T-cell (primary cell): ENCODE results near the gene SCMH1. TPM values are rescaled to one million over a fixed set of nuclear protein-coding genes. Genes with fewer than 3 reads are reported as not detected.
"Not testable (repeated sequence)": the region's sequence is repeated elsewhere in the genome, so short reads cannot be mapped to it uniquely, and the experiment has no call there.

Experiments used
- ATAC-seq, 4 experiments: fragments of 200-7000 bp in 3 of 4; fragments of 150-1000 bp in 1 of 4; cut with Tn5 transposase; replicated peaks in 1 of 4; 1 replicate in 3 of 4; 2 replicates in 1 of 4; pipeline ENCODE4 v1.10.0; 2021; ENCODE audit warnings: moderate library complexity in 3 of 4, mild to moderate bottlenecking in 2 of 4, moderate number of reproducible peaks in 1 of 4
- CTCF ChIA-PET, 2 donors: fragments of 300-600 bp; sonication (Branson Sonifier 250); formaldehyde crosslinking; loops; one replicate each; lab custom pipeline; 2022; ENCODE audit warnings: antibody characterized with exemption in 2 of 2; lab: Charles Lee
- POLR2A ChIA-PET, 2 donors: fragments of 300-600 bp; sonication (Branson Sonifier 250); formaldehyde crosslinking; loops; one replicate each; lab custom pipeline; 2022; ENCODE audit warnings: antibody characterized with exemption in 2 of 2; lab: Charles Lee
- DNase-seq, 35 experiments: peaks; one replicate each; pipeline versions ENCODE4 v3.0.0 to v3.0.0-alpha.2; 2013 to 2023
- H3K27ac ChIP-seq: one replicate; pipeline ENCODE4 v1.5.1; 2013; ENCODE audit warnings: low read length
- H3K27me3 ChIP-seq, 2 experiments: replicated peaks in 1 of 2; 1 replicate in 1 of 2; 2 replicates in 1 of 2; pipeline versions ENCODE4 v1.6.1 to v1.7.0; 2013; ENCODE audit warnings: low read length in 1 of 2, mixed read lengths in 1 of 2; ENCODE audit not compliant: control insufficient read depth in 2 of 2, insufficient read depth in 2 of 2; ENCODE audit errors: extremely low read depth in 1 of 2
- H3K36me3 ChIP-seq, 2 donors: 1 replicate in 1 of 2; 2 replicates in 1 of 2; pipeline versions ENCODE4 v1.6.1 to v1.7.0; 2013; ENCODE audit warnings: low read length in 1 of 2; ENCODE audit not compliant: control insufficient read depth in 2 of 2, insufficient read depth in 1 of 2; ENCODE audit errors: extremely low read depth in 1 of 2
- H3K4me1 ChIP-seq, 2 experiments: 1 replicate in 1 of 2; 2 replicates in 1 of 2; pipeline versions ENCODE4 v1.6.1 to v1.7.0; 2013; ENCODE audit warnings: low read length in 2 of 2, mixed read lengths in 1 of 2; ENCODE audit not compliant: insufficient read depth in 2 of 2, control insufficient read depth in 1 of 2; ENCODE audit errors: extremely low read depth in 1 of 2
- H3K4me3 ChIP-seq, 2 donors: 1 replicate in 1 of 2; 2 replicates in 1 of 2; pipeline versions ENCODE4 v1.5.1 to v1.7.0; 2013; ENCODE audit warnings: mild to moderate bottlenecking in 2 of 2, low read length in 1 of 2, moderate library complexity in 1 of 2; ENCODE audit not compliant: control insufficient read depth in 1 of 2; ENCODE audit errors: extremely low read depth in 1 of 2
- H3K9me3 ChIP-seq: 2 replicates; pipeline ENCODE4 v1.7.0; 2013
- H3K27ac Mint-ChIP-seq, 2 donors: one replicate each; pipeline ENCODE4 v1.8.0; 2020 to 2021; ENCODE audit warnings: mild to moderate bottlenecking in 2 of 2, mixed read lengths in 2 of 2
- H3K27me3 Mint-ChIP-seq, 2 donors: one replicate each; pipeline ENCODE4 v1.8.0; 2021 to 2022; ENCODE audit warnings: mixed read lengths in 2 of 2
- H3K36me3 Mint-ChIP-seq: one replicate; pipeline ENCODE4 v1.8.0; 2021; ENCODE audit warnings: mixed read lengths
- H3K4me1 Mint-ChIP-seq, 3 donors: one replicate each; pipeline ENCODE4 v1.8.0; 2020 to 2022; ENCODE audit warnings: mixed read lengths in 3 of 3, mild to moderate bottlenecking in 1 of 3
- H3K4me3 Mint-ChIP-seq, 3 donors: one replicate each; pipeline ENCODE4 v1.8.0; 2020 to 2022; ENCODE audit warnings: mild to moderate bottlenecking in 3 of 3, mixed read lengths in 3 of 3, moderate library complexity in 3 of 3
- H3K9me3 Mint-ChIP-seq, 3 donors: one replicate each; pipeline ENCODE4 v1.8.0; 2020 to 2022; ENCODE audit warnings: mixed read lengths in 3 of 3
- WGBS: methylation state at CpG from one replicate; pipeline ENCODE4 v1.1.5; 2013; ENCODE audit warnings: missing lambda C conversion rate; ENCODE audit not compliant: insufficient coverage; 5-methylcytosine and 5-hydroxymethylcytosine counted together
- total RNA-seq, 35 experiments: library from RNA in 6 of 35; stranded (reverse) in 6 of 35; fragments of 120-200 nt in 1 of 35; gene quantifications; one replicate each; pipeline versions ENCODE4 v1.2.1 to v1.2.4 and lab custom pipeline; 2013 to 2026

The SCMH1 gene
- total RNA-seq, 5 donors from 2014 or later (not counting 1 experiment from before 2014, with no cell fraction given): 14.8 to 24.2 (median 19.6) TPM

- CTCF ChIA-PET: no interaction called here
- no peaks in the 10 kb centered on the region for H3K27me3 ChIP-seq
- H3K36me3 Mint-ChIP-seq: no peaks in the 10 kb centered on the region
- H3K4me1 Mint-ChIP-seq: peaks cover 6 to 22% (median 18%) of the 10 kb centered on the region in 3 donors
- WGBS: 100% methylated on average over 1 of the region's 2 CpGs
- H3K4me1 ChIP-seq: peaks cover 0 to 5% of the 10 kb centered on the region in 2 experiments
- H3K9me3 ChIP-seq: no peaks in the 10 kb centered on the region
- no peak overlapping the region for H3K4me3 ChIP-seq
- no peaks in the 10 kb centered on the region for H3K36me3 ChIP-seq
- no peak for DNase-seq
- no peak for ATAC-seq
- no peak overlapping the region for H3K4me3 Mint-ChIP-seq
- no peak overlapping the region for H3K27ac ChIP-seq
- H3K9me3 Mint-ChIP-seq: no peaks in the 10 kb centered on the region
- H3K27ac Mint-ChIP-seq: no peak overlapping the region
- POLR2A ChIA-PET: interaction anchor here in 1 of 2 donors (0.5 kb wide), 1 partner anchor 123 kb away, joined by 6 read pairs; no protein-coding TSS in a partner anchor
- no peaks in the 10 kb centered on the region for H3K27me3 Mint-ChIP-seq
Observed at GRCh38 chr1:41236781-41237180, 5.3 kb downstream of the SCMH1 start.

DNA sequence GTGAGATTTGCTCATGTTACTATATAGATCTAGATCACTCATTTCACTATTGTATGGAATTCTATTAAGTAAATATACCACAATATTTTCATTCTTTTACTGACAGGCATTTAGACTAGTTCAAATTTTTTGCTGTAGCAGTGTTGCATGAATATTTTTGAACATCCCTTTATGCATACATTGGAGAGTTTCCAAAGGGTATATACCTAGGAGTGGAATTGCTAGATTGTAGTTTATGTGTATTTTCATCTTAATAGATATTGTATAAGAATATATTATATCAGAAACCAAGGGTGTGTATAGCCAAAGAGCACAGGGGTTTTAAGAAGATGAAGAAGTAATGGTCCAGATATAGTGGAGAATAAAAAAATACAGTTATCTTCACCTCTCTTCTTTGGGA, 6.2 kb downstream of the SCMH1 start:
- Histone ChIP-seq H3K4me3 (no peak overlapping the region), H3K9me3 (no peaks in the 10 kb centered on the region), H3K27ac (no peak overlapping the region), H3K4me1 (peaks cover 0 to under 1% of the 10 kb centered on the region in 2 experiments), H3K27me3 (no peaks in the 10 kb centered on the region), H3K36me3 (no peaks in the 10 kb centered on the region)
- ATAC-seq: no peak
- H3K27ac Mint-ChIP-seq: no peak overlapping the region
- no peaks in the 10 kb centered on the region for H3K27me3 Mint-ChIP-seq
- no peaks in the 10 kb centered on the region for H3K9me3 Mint-ChIP-seq
- ChIA-PET POLR2A (no interaction called here), CTCF (no interaction called here)
- no peak overlapping the region for H3K4me3 Mint-ChIP-seq
- H3K4me1 Mint-ChIP-seq: peaks cover 6 to 19% (median 15%) of the 10 kb centered on the region in 3 donors
- H3K36me3 Mint-ChIP-seq: no peaks in the 10 kb centered on the region
- DNase-seq: no peak

DNA sequence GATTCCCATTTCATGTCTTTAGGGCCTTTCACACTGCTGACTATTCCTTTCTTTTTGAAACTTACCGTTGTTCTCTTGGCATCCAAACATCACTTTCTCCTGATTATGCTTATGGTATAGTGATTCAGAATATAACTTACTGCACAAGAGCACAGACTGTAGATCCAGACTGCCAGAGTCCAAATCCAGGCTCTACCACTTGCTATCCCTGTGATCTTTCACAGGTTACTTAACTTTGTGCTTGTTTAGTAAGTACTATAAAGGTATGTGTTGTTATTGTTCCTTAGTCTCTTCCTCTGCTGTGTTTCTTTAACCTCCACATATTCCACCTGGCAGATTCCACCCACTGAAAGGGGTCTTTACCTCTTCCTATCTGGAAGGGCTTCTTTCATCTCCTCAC, 8.4 kb downstream of the SCMH1 start:
- H3K4me3 ChIP-seq: no peak overlapping the region
- H3K4me1 ChIP-seq: no peaks in the 10 kb centered on the region
- ATAC-seq (no peak), DNase-seq (no peak)
- Mint-ChIP-seq H3K36me3 (peaks cover 7% of the 10 kb centered on the region), H3K4me3 (no peak overlapping the region), H3K27ac (no peak overlapping the region), H3K27me3 (no peaks in the 10 kb centered on the region), H3K9me3 (no peaks in the 10 kb centered on the region), H3K4me1 (peaks cover 4 to 11% (median 6%) of the 10 kb centered on the region in 3 donors)
- no peaks in the 10 kb centered on the region for H3K9me3 ChIP-seq
- WGBS: no CpG with 5 or more reads among the region's 1 CpG
- ChIA-PET POLR2A (interaction anchor here in 1 of 2 donors (0.6 kb wide), 1 partner anchor 253 kb away, joined by 3 read pairs; no protein-coding TSS in a partner anchor), CTCF (interaction anchor here in 1 of 2 donors (0.6 kb wide), 1 partner anchor 82 kb away, joined by 4 read pairs; no protein-coding TSS in a partner anchor)
- H3K36me3 ChIP-seq: no peaks in the 10 kb centered on the region
- no peaks in the 10 kb centered on the region for H3K27me3 ChIP-seq
- no peak overlapping the region for H3K27ac ChIP-seq

DNA sequence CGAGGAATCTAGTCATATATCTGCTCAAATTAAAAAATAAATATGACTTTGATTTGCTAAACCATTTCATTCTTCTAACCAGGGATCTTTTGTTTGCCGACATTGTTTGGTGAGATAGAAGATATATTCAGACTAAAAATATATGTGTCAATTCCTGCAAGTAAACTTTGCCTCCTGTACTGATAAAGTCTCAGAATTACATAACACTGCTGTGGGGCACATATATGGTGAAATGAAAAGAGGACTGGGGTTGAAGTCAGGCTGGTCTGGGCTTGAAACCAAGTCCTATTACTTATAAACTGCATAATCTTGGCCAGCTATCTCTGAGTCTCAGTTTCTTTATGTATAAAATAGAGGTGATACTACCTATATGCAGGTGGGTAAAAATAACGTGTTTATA, 9.8 kb downstream of the SCMH1 start:
- H3K4me1 ChIP-seq: no peaks in the 10 kb centered on the region
- no peaks in the 10 kb centered on the region for H3K27me3 ChIP-seq
- no peaks in the 10 kb centered on the region for H3K9me3 ChIP-seq
- CTCF ChIA-PET: no interaction called here
- no CpG with 5 or more reads among the region's 3 CpGs for WGBS
- H3K4me3 ChIP-seq: no peak overlapping the region
- no peak for DNase-seq
- no peaks in the 10 kb centered on the region for H3K36me3 ChIP-seq
- Mint-ChIP-seq H3K36me3 (peaks cover 9% of the 10 kb centered on the region), H3K4me3 (no peak overlapping the region), H3K4me1 (peaks cover 8 to 18% (median 13%) of the 10 kb centered on the region in 3 donors), H3K27ac (no peak overlapping the region), H3K9me3 (no peaks in the 10 kb centered on the region), H3K27me3 (no peaks in the 10 kb centered on the region)
- POLR2A ChIA-PET: no interaction called here
- H3K27ac ChIP-seq: no peak overlapping the region
- no peak for ATAC-seq

DNA sequence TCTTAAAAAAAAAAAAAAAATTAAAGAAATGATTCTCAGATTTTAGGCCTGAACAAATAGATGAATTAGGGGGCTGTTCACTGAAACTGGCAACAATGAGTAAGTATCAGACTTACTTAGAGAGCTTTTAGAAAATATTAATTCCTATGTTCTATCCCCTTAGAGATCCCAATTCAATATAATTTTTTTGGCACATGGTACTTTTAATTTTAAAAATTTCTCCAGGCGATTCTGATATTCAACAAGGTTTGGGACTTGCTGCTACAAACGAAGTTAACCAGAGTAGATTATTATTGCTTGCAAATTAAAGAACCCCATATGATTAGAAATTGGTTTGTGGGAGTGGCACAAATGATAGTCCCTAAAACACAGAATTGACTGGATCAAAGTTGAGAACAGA, 11.4 kb downstream of the SCMH1 start:
- Mint-ChIP-seq H3K27me3 (no peaks in the 10 kb centered on the region), H3K4me3 (no peak overlapping the region), H3K27ac (no peak overlapping the region), H3K36me3 (peaks cover 12% of the 10 kb centered on the region), H3K9me3 (no peaks in the 10 kb centered on the region), H3K4me1 (peaks cover 5 to 15% (median 14%) of the 10 kb centered on the region in 3 donors)
- Histone ChIP-seq H3K36me3 (no peaks in the 10 kb centered on the region), H3K4me3 (no peak overlapping the region), H3K27ac (no peak overlapping the region), H3K27me3 (no peaks in the 10 kb centered on the region), H3K9me3 (no peaks in the 10 kb centered on the region), H3K4me1 (no peaks in the 10 kb centered on the region)
- no CpG with 5 or more reads among the region's 2 CpGs for WGBS
- CTCF ChIA-PET: interaction anchor here in 1 of 2 donors (0.8 kb wide), 1 partner anchor 10 kb away, joined by 4 read pairs; no protein-coding TSS in a partner anchor
- ATAC-seq (no peak), DNase-seq (no peak)
- POLR2A ChIA-PET: no interaction called here

GRCh38 chr1:41229219-41229618, 12.9 kb downstream of the SCMH1 start:
- H3K27me3 ChIP-seq, H3K36me3 ChIP-seq, H3K4me3 ChIP-seq, H3K4me1 ChIP-seq, H3K4me3 Mint-ChIP-seq, H3K27ac ChIP-seq, ATAC-seq, DNase-seq, H3K9me3 ChIP-seq, H3K9me3 Mint-ChIP-seq, H3K27ac Mint-ChIP-seq, POLR2A ChIA-PET, H3K27me3 Mint-ChIP-seq, CTCF ChIA-PET: not testable (repeated sequence)
- Mint-ChIP-seq H3K4me1 (peaks cover 7 to 16% (median 16%) of the 10 kb centered on the region in 3 donors), H3K36me3 (peaks cover 16% of the 10 kb centered on the region)
- WGBS: no CpG with 5 or more reads among the region's 2 CpGs
